GM12878 (cell line): Measurements from ENCODE around the gene AHCYL2. TPM values are rescaled to one million over a fixed set of nuclear protein-coding genes. Genes with fewer than 3 reads are reported as not detected.

Experiments
- ATAC-seq: fragments of 200-7000 bp; cut with Tn5 transposase; 3 replicates; pipeline ENCODE4 v1.9.1; 2020; ENCODE audit warnings: mild to moderate bottlenecking, moderate library complexity
- BruUV-seq: library from RNA; stranded (reverse); fragments of 400-500 nt; replicated peaks from 2 replicates; lab custom pipeline; 2021; lab: Mats Ljungman, UMichigan
- CTCF ChIA-PET: fragments of 300-600 bp; sonication (Branson Sonifier 250); formaldehyde crosslinking; extraction: SDS; loops from one replicate; lab custom pipeline; 2021; ENCODE audit warnings: inconsistent platforms; lab: Yijun Ruan, JAX
- POLR2A ChIA-PET: fragments of 350-600 bp; formaldehyde crosslinking; extraction: SDS; loops from one replicate; lab custom pipeline; 2021; ENCODE audit warnings: inconsistent platforms; lab: Charles Lee
- RAD21 ChIA-PET: fragments of 300-600 bp; sonication (Branson Sonifier 250); formaldehyde crosslinking; loops from one replicate; lab custom pipeline; 2023; ENCODE audit warnings: antibody characterized with exemption; ENCODE audit not compliant: unreplicated experiment; lab: Charles Lee
- SMC1A ChIA-PET: fragments of 300-600 bp; sonication (Branson Sonifier 250); formaldehyde crosslinking; loops from one replicate; lab custom pipeline; 2023; ENCODE audit not compliant: unreplicated experiment, uncharacterized antibody; lab: Charles Lee
- DNase-seq: peaks from one replicate; pipeline ENCODE4 v3.0.0-alpha.2; 2011; ENCODE audit warnings: low read depth, low spot score
- FAIRE-seq: peaks from 3 replicates; lab custom pipeline; 2011; peaks lifted over from hg19 to GRCh38; lab: Jason Lieb, UNC
- H2AFZ ChIP-seq: 2 replicates; pipeline ENCODE4 v1.6.0; 2011; ENCODE audit warnings: low read depth, low read length, control low read depth; ENCODE audit not compliant: control insufficient read depth
- H3K27ac ChIP-seq: 2 replicates; pipeline ENCODE4 v1.5.1; 2011; ENCODE audit warnings: control low read depth; ENCODE audit not compliant: control insufficient read depth, insufficient read depth
- H3K27me3 ChIP-seq, 2 experiments: replicated peaks in 1 of 2; 2 replicates each; pipeline versions ENCODE4 v1.6.0 to v1.6.1; 2011; ENCODE audit warnings: low read length in 1 of 2; ENCODE audit not compliant: control insufficient read depth in 2 of 2, insufficient read depth in 2 of 2
- H3K36me3 ChIP-seq, 2 experiments: 2 replicates each; pipeline ENCODE4 v1.5.1; 2011; ENCODE audit warnings: low read length in 1 of 2; ENCODE audit not compliant: control insufficient read depth in 2 of 2, insufficient read depth in 2 of 2
- H3K4me1 ChIP-seq: 2 replicates; pipeline ENCODE4 v1.6.1; 2011; ENCODE audit warnings: mild to moderate bottlenecking, low read length, moderate library complexity, mixed read lengths; ENCODE audit not compliant: control insufficient read depth, insufficient read depth
- H3K4me2 ChIP-seq: 2 replicates; pipeline ENCODE4 v1.6.0; 2011; ENCODE audit warnings: control low read depth; ENCODE audit not compliant: control insufficient read depth, insufficient read depth
- H3K4me3 ChIP-seq: fragments of 200-600 bp; sonication (generic); 2 replicates; pipeline ENCODE4 v1.5.1; 2016
- H3K79me2 ChIP-seq: 2 replicates; pipeline ENCODE4 v1.6.0; 2011; ENCODE audit warnings: low read length; ENCODE audit not compliant: control insufficient read depth, insufficient read depth
- H3K9ac ChIP-seq: 2 replicates; pipeline ENCODE4 v1.8.0; 2011; ENCODE audit warnings: low read length, control low read depth, mixed read lengths; ENCODE audit not compliant: control insufficient read depth, insufficient read depth
- H3K9me3 ChIP-seq: replicated peaks from 3 replicates; pipeline ENCODE4 v1.5.1; 2011; ENCODE audit warnings: mild to moderate bottlenecking, low read length; ENCODE audit not compliant: control insufficient read depth, insufficient read depth
- H4K20me1 ChIP-seq: 2 replicates; pipeline ENCODE4 v1.6.0; 2011; ENCODE audit not compliant: control insufficient read depth, insufficient read depth
- CUX1 ChIP-seq: IDR thresholded peaks from 2 replicates; pipeline ENCODE4 v1.6.1; 2012; ENCODE audit warnings: improper control_type of control experiment, low read depth, low read length; ENCODE audit not compliant: insufficient replicate concordance
- FOXK2 ChIP-seq: fragments of 450-650 bp; IDR thresholded peaks from 2 replicates; pipeline ENCODE4 v1.6.1; 2017; ENCODE audit warnings: mild to moderate bottlenecking, moderate library complexity
- KDM1A ChIP-seq: fragments of 200-600 bp; sonication (generic); IDR thresholded peaks from 2 replicates; pipeline ENCODE4 v1.6.1; 2016; ENCODE audit warnings: borderline replicate concordance
- NR2C1 ChIP-seq: fragments of 450-650 bp; IDR thresholded peaks from 2 replicates; pipeline ENCODE4 v1.6.1; 2017; ENCODE audit warnings: antibody characterized with exemption, mild to moderate bottlenecking, moderate library complexity
- PAX8 ChIP-seq: fragments of 450-650 bp; IDR thresholded peaks from 2 replicates; pipeline ENCODE4 v1.6.1; 2017; ENCODE audit warnings: mild to moderate bottlenecking, moderate library complexity
- POLR2A ChIP-seq: IDR thresholded peaks from 2 replicates; pipeline ENCODE4 v1.6.1; 2011; ENCODE audit warnings: low read depth, mild to moderate bottlenecking, low read length
- RAD21 ChIP-seq: IDR thresholded peaks from 2 replicates; pipeline ENCODE4 v1.6.1; 2011; ENCODE audit warnings: mild to moderate bottlenecking, low read depth, low read length, moderate library complexity; ENCODE audit not compliant: insufficient read depth
- SIN3A ChIP-seq: IDR thresholded peaks from 2 replicates; pipeline ENCODE4 v1.6.1; 2012; ENCODE audit warnings: low read depth, low read length, improper control_type of control experiment
- SMAD1 ChIP-seq: fragments of 450-650 bp; IDR thresholded peaks from 2 replicates; pipeline ENCODE4 v1.6.1; 2018; ENCODE audit warnings: mild to moderate bottlenecking, low read depth; ENCODE audit not compliant: partially characterized antibody
- SREBF2 ChIP-seq: IDR thresholded peaks from 2 replicates; pipeline ENCODE4 v1.6.1; 2012; ENCODE audit warnings: mild to moderate bottlenecking, low read length
- ZBTB40 ChIP-seq: fragments of 450-650 bp; IDR thresholded peaks from 2 replicates; pipeline ENCODE4 v1.6.1; 2016; ENCODE audit warnings: mild to moderate bottlenecking, moderate library complexity, borderline replicate concordance
- WGBS: methylation state at CpG from one replicate; pipeline ENCODE4 v1.1.6; 2016; ENCODE audit warnings: low lambda C conversion rate; ENCODE audit not compliant: insufficient replicate concordance, insufficient coverage; ENCODE audit errors: missing lambda C conversion rate; 5-methylcytosine and 5-hydroxymethylcytosine counted together
- in situ Hi-C: fragments of 300-500 bp; cut with MboI; formaldehyde crosslinking; loops from 9 replicates; pipeline ENCODE4 v1.14.3; 2018; ENCODE audit warnings: mixed read lengths
- intact Hi-C: fragments of 100-400 bp; cut with micrococcal nuclease; formaldehyde crosslinking; loops from one replicate; pipeline ENCODE4 v1.14.2; 2022; ENCODE audit not compliant: unreplicated experiment
- polyA plus RNA-seq, 11 experiments: library from polyadenylated mRNA; depleted of rRNA in 4 of 11; unstranded in 6 of 11; stranded (reverse) in 5 of 11; fragments of >200 nt; fragmentation: Nextera tagmentation in 4 of 11; fragmentation: Illumina TruSeq in 1 of 11; extraction: Ambion mirVana in 4 of 11; extraction: Trizol in 1 of 11; gene quantifications; 1 replicate in 1 of 11; 2 replicates in 10 of 11; pipeline versions ENCODE4 v1.2.1 to v1.2.3, GENCODE V29; 2011 to 2016; ENCODE audit warnings: inconsistent platforms in 2 of 11, missing spikeins in 2 of 11, low read depth in 1 of 11
- total RNA-seq, 4 experiments: library from RNA; depleted of rRNA in 3 of 4; stranded (reverse); fragments of >200 nt in 3 of 4; fragmentation: Illumina TruSeq in 1 of 4; extraction: Trizol in 1 of 4; gene quantifications; 2 replicates each; pipeline versions ENCODE4 v1.2.1 to v1.2.3, GENCODE V29; 2013 to 2021
- TF ChIP-seq, protein P1 (sequence below), 3 experiments: IDR thresholded peaks in 2 of 3; conservative IDR thresholded peaks in 1 of 3; 2 replicates each; pipeline ENCODE4 v1.5.1; 2011; ENCODE audit warnings: low read depth in 3 of 3, low read length in 3 of 3, mild to moderate bottlenecking in 3 of 3, control low read depth in 2 of 3, moderate library complexity in 2 of 3, inconsistent platforms in 1 of 3, mixed read lengths in 1 of 3; ENCODE audit not compliant: control insufficient read depth in 2 of 3, insufficient read depth in 1 of 3; ENCODE audit errors: extremely low read depth in 1 of 3

AHCYL2 gene
- total and polyA plus RNA-seq, 10 of the 15 experiments (the other 5 are each of a cell fraction or from before 2014, with no cell fraction given): 1.7 to 29.1 (median 5.4) TPM

- WGBS: 40% methylated on average over 3 of the region's 3 CpGs
- no peak overlapping the region for H3K27ac ChIP-seq
- no peak overlapping the region for H3K4me3 ChIP-seq
- no peaks in the 10 kb centered on the region for H4K20me1 ChIP-seq
- no peak overlapping the region for H3K9ac ChIP-seq
- H3K9me3 ChIP-seq: no peaks in the 10 kb centered on the region
- ChIA-PET POLR2A (no interaction called here), RAD21 (interaction anchor here (0.8 to 4.5 kb wide), 8 partner anchors 9 to 173 kb away, joined by 3 to 68 read pairs (median 4); no protein-coding TSS in a partner anchor), CTCF (interaction anchor here (0.5 to 5.7 kb wide), 31 partner anchors 9 to 413 kb away, joined by 3 to 185 read pairs (median 4); partner anchors contain the start of gene AHCYL2), SMC1A (interaction anchor here (0.7 to 5.0 kb wide), 14 partner anchors 10 to 173 kb away, joined by 3 to 103 read pairs (median 6); no protein-coding TSS in a partner anchor)
- no peak for DNase-seq
- no peaks in the 10 kb centered on the region for H3K36me3 ChIP-seq
- H2AFZ ChIP-seq: no peak overlapping the region
- in situ Hi-C loops (loop anchor here (5.0 kb wide), 1 partner anchor 76 kb away; no protein-coding TSS in a partner anchor), intact Hi-C loops (loop anchor here (1.0 kb wide), 1 partner anchor 80 kb away; no protein-coding TSS in a partner anchor)
- H3K79me2 ChIP-seq: no peaks in the 10 kb centered on the region
- FAIRE-seq: peak; percentile 93
- BruUV-seq: no TSS peak
- no peaks in the 10 kb centered on the region for H3K27me3 ChIP-seq
- no peak overlapping the region for H3K4me2 ChIP-seq
- H3K4me1 ChIP-seq: no peaks in the 10 kb centered on the region
- peak; percentile 48; the same call in 2 of the 3 replicates for ATAC-seq
- TF ChIP-seq SREBF2: no peak
- TF ChIP-seq, protein P1, sequence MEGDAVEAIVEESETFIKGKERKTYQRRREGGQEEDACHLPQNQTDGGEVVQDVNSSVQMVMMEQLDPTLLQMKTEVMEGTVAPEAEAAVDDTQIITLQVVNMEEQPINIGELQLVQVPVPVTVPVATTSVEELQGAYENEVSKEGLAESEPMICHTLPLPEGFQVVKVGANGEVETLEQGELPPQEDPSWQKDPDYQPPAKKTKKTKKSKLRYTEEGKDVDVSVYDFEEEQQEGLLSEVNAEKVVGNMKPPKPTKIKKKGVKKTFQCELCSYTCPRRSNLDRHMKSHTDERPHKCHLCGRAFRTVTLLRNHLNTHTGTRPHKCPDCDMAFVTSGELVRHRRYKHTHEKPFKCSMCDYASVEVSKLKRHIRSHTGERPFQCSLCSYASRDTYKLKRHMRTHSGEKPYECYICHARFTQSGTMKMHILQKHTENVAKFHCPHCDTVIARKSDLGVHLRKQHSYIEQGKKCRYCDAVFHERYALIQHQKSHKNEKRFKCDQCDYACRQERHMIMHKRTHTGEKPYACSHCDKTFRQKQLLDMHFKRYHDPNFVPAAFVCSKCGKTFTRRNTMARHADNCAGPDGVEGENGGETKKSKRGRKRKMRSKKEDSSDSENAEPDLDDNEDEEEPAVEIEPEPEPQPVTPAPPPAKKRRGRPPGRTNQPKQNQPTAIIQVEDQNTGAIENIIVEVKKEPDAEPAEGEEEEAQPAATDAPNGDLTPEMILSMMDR (IDR thresholded peaks at IDR 0.05 in 2 of 3, conservative IDR thresholded peaks at IDR 0.05 in 1 of 3; ENCODE audit: control insufficient read depth in 2 of 3, extremely low read depth in 1 of 3, insufficient read depth in 1 of 3, low read depth in 3 of 3, low read length in 3 of 3): peak; percentile 71 to 76 (median 76)
- no peak for TF ChIP-seq SMAD1
- no peak for TF ChIP-seq FOXK2
- peak; percentile 78 for TF ChIP-seq RAD21
- TF ChIP-seq PAX8: no peak
- TF ChIP-seq NR2C1: no peak
- no peak for TF ChIP-seq SIN3A
- TF ChIP-seq KDM1A: no peak
- TF ChIP-seq ZBTB40: no peak
- TF ChIP-seq CUX1: no peak
- no peak for TF ChIP-seq POLR2A
Observed at GRCh38 chr7:129298268-129298893, 73.6 kb downstream of the AHCYL2 start.
